Neuronal stem cell (in vitro differentiated cells): Measurements from ENCODE around the gene DNAJB13.

ENCODE experiments used
- DNase-seq: peaks from one replicate; pipeline ENCODE4 v3.0.0-alpha.2; 2013; ENCODE audit warnings: low spot score
- H2AFZ ChIP-seq: one replicate; pipeline ENCODE4 v1.6.1; 2013; ENCODE audit warnings: mild to moderate bottlenecking, low read length, inconsistent platforms
- H2AK5ac ChIP-seq: 2 replicates; pipeline ENCODE4 v1.6.1; 2013; ENCODE audit warnings: low read depth, mild to moderate bottlenecking, inconsistent platforms, low read length, moderate library complexity, mixed read lengths
- H2BK120ac ChIP-seq: 2 replicates; pipeline ENCODE4 v1.6.1; 2013; ENCODE audit warnings: low read depth, mild to moderate bottlenecking, inconsistent platforms, low read length, moderate library complexity, mixed read lengths
- H2BK12ac ChIP-seq: one replicate; pipeline ENCODE4 v1.6.1; 2013; ENCODE audit warnings: low read length, inconsistent platforms
- H2BK15ac ChIP-seq: 2 replicates; pipeline ENCODE4 v1.6.1; 2013; ENCODE audit warnings: mild to moderate bottlenecking, low read length, inconsistent platforms, mixed read lengths
- H2BK5ac ChIP-seq: one replicate; pipeline ENCODE4 v1.6.1; 2013; ENCODE audit warnings: inconsistent platforms, mild to moderate bottlenecking, low read length, moderate library complexity
- H3K14ac ChIP-seq: one replicate; pipeline ENCODE4 v1.6.1; 2013; ENCODE audit warnings: low read length, inconsistent platforms
- H3K18ac ChIP-seq: 2 replicates; pipeline ENCODE4 v1.6.1; 2013; ENCODE audit warnings: low read length, inconsistent platforms
- H3K23ac ChIP-seq: 2 replicates; pipeline ENCODE4 v1.6.1; 2013; ENCODE audit warnings: low read depth, mild to moderate bottlenecking, mixed read lengths, low read length, inconsistent platforms; ENCODE audit not compliant: poor library complexity
- H3K27ac ChIP-seq: replicated peaks from 3 replicates; pipeline ENCODE4 v1.5.1; 2013; ENCODE audit warnings: low read length, inconsistent platforms
- H3K27me3 ChIP-seq, 3 experiments: 2 replicates each; pipeline ENCODE4 v1.6.1; 2013; ENCODE audit warnings: low read length in 3 of 3, mild to moderate bottlenecking in 2 of 3, inconsistent platforms in 1 of 3, low read depth in 1 of 3, mixed read lengths in 1 of 3, moderate library complexity in 1 of 3; ENCODE audit not compliant: control insufficient read depth in 3 of 3, insufficient read depth in 3 of 3
- H3K36me3 ChIP-seq, 2 donors: replicated peaks in 1 of 2; 2 replicates each; pipeline ENCODE4 v1.6.1; 2013; ENCODE audit warnings: low read length in 2 of 2; ENCODE audit not compliant: control insufficient read depth in 2 of 2, insufficient read depth in 2 of 2
- H3K4ac ChIP-seq: 2 replicates; pipeline ENCODE4 v1.6.1; 2013; ENCODE audit warnings: inconsistent platforms, mild to moderate bottlenecking, low read length, moderate library complexity
- H3K4me1 ChIP-seq, 2 donors: 1 replicate in 1 of 2; 2 replicates in 1 of 2; pipeline ENCODE4 v1.6.1; 2013; ENCODE audit warnings: low read length in 2 of 2, low read depth in 1 of 2; ENCODE audit not compliant: control insufficient read depth in 2 of 2, insufficient read depth in 1 of 2
- H3K4me2 ChIP-seq: one replicate; pipeline ENCODE4 v1.6.1; 2013; ENCODE audit warnings: mild to moderate bottlenecking, low read length, inconsistent platforms; ENCODE audit not compliant: insufficient read depth, poor library complexity, severe bottlenecking
- H3K4me3 ChIP-seq, 2 donors: 2 replicates each; pipeline ENCODE4 v1.5.1; 2013; ENCODE audit warnings: low read length in 2 of 2, mild to moderate bottlenecking in 2 of 2, inconsistent platforms in 1 of 2, moderate library complexity in 1 of 2
- H3K79me1 ChIP-seq: one replicate; pipeline ENCODE4 v1.6.1; 2013; ENCODE audit warnings: low read depth, mild to moderate bottlenecking, inconsistent platforms, low read length, moderate library complexity
- H3K9ac ChIP-seq: one replicate; pipeline ENCODE4 v1.6.1; 2013; ENCODE audit warnings: mild to moderate bottlenecking, low read depth, low read length, inconsistent platforms; ENCODE audit not compliant: poor library complexity
- H3K9me3 ChIP-seq, 2 donors: replicated peaks in 1 of 2; 2 replicates each; pipeline versions ENCODE3 to v1.6.1; 2013; ENCODE audit warnings: low read length in 2 of 2, mild to moderate bottlenecking in 2 of 2, inconsistent platforms in 1 of 2, low read depth in 1 of 2, mixed read lengths in 1 of 2, moderate library complexity in 1 of 2; ENCODE audit not compliant: control insufficient read depth in 2 of 2, insufficient read depth in 1 of 2
- H4K8ac ChIP-seq: one replicate; pipeline ENCODE4 v1.6.1; 2013; ENCODE audit warnings: low read depth, mild to moderate bottlenecking, inconsistent platforms, low read length, moderate library complexity
- H4K91ac ChIP-seq: one replicate; pipeline ENCODE4 v1.6.1; 2013; ENCODE audit warnings: low read length, low read depth, mild to moderate bottlenecking, inconsistent platforms; ENCODE audit not compliant: poor library complexity
- WGBS, 2 donors: extraction: QIAGEN DNeasy Blood & Tissue Kit; methylation state at CpG; one replicate each; pipeline ENCODE4 v1.1.7; 2013; ENCODE audit warnings: missing lambda C conversion rate in 2 of 2, mixed read lengths in 1 of 2; ENCODE audit not compliant: insufficient read length in 2 of 2, insufficient replicate concordance in 1 of 2; ENCODE audit errors: extremely low coverage in 2 of 2; 5-methylcytosine and 5-hydroxymethylcytosine counted together

Gene DNAJB13

DNA sequence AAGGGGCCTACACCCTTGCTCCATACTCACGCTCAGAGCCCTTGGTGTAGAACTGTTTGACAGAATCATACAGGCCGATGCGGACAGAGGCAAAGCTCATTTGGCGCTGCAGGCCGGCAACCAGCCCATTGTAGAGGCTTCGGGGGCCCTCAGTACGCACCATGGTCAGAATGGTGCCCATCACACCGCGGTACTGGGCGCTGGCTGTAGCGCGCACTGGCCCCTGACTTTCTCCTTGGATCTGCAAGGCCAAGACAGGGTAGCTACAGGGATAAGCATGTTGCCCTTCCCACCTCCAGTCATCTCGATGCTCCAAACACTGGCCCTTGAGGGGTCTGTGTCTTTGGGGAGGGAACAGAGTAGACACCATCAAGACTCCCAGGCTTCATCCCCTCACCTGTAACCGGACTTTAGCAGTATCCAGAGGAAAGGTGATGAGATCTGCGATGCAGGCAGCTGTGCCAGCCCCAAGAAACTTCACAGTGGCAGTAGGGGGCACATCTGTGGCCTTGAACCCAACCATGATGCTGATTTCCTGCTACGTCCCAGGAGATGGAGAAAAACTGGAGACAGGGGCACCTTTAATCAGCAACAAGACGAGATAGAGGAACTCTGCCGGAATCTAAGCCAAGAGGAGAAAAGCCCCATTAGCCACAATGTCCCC lies 27.2 kb downstream of the DNAJB13 start:
- Histone ChIP-seq H3K27ac (no peak overlapping the region), H2BK15ac (no peak overlapping the region), H3K4ac (no peak overlapping the region), H3K9ac (no peak overlapping the region), H2AK5ac (no peak overlapping the region), H2BK5ac (no peak overlapping the region), H3K4me3 (no peak overlapping the region), H3K27me3 (no peaks in the 10 kb centered on the region), H3K18ac (no peak overlapping the region), H3K4me2 (no peak overlapping the region), H4K8ac (no peak overlapping the region), H2AFZ (no peak overlapping the region), H3K23ac (no peak overlapping the region), H2BK120ac (no peak overlapping the region), H3K4me1 (peaks cover 0 to 22% of the 10 kb centered on the region in 2 donors), H4K91ac (no peak overlapping the region), H2BK12ac (no peak overlapping the region), H3K36me3 (peaks cover 55 to 72% of the 10 kb centered on the region in 2 donors), H3K14ac (no peak overlapping the region), H3K79me1 (peaks cover 8% of the 10 kb centered on the region), H3K9me3 (no peaks in the 10 kb centered on the region)
- WGBS, 2 donors, result no CpG with 5 or more reads among the region's 18 CpGs
- DNase-seq, result no peak

DNA sequence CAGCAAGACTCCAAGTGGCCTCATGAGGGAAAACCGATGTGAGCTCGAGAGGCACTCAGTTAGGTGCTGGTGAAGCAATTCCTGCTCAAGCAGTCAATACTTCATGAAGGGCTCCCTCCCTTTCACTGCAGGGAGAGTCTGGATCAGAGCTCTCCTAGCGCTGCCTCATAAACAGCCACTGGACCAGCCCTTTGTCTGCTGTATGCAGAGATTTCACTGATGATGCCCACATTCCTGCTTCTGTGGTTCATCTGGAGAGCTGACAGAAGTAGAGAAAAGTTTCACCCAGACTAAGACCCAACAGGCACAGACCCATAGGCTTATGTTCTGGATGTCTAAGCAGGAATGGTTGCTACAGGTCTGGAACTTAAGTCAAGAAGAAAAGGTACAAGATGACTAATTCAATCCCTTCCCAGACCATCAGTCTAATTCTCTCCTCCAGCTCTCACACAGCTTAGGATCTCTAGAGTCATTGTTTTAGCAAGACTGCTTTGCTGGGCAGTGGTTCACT lies 27.8 kb downstream of the DNAJB13 start:
- Histone ChIP-seq H2BK120ac (no peak overlapping the region), H4K8ac (no peak overlapping the region), H2BK15ac (no peak overlapping the region), H3K23ac (no peak overlapping the region), H3K9me3 (no peaks in the 10 kb centered on the region), H2AFZ (no peak overlapping the region), H2BK12ac (no peak overlapping the region), H3K4ac (no peak overlapping the region), H3K27me3 (no peaks in the 10 kb centered on the region), H3K9ac (no peak overlapping the region), H3K14ac (no peak overlapping the region), H3K27ac (no peak overlapping the region), H4K91ac (no peak overlapping the region), H3K79me1 (peaks cover 8% of the 10 kb centered on the region), H3K4me1 (peaks cover 2 to 24% of the 10 kb centered on the region in 2 donors), H3K4me3 (no peak overlapping the region), H3K4me2 (no peak overlapping the region), H2BK5ac (no peak overlapping the region), H2AK5ac (no peak overlapping the region), H3K18ac (no peak overlapping the region), H3K36me3 (peaks cover 55 to 72% of the 10 kb centered on the region in 2 donors)
- DNase-seq, result no peak
- WGBS, 2 donors, result no CpG with 5 or more reads among the region's 3 CpGs

DNA sequence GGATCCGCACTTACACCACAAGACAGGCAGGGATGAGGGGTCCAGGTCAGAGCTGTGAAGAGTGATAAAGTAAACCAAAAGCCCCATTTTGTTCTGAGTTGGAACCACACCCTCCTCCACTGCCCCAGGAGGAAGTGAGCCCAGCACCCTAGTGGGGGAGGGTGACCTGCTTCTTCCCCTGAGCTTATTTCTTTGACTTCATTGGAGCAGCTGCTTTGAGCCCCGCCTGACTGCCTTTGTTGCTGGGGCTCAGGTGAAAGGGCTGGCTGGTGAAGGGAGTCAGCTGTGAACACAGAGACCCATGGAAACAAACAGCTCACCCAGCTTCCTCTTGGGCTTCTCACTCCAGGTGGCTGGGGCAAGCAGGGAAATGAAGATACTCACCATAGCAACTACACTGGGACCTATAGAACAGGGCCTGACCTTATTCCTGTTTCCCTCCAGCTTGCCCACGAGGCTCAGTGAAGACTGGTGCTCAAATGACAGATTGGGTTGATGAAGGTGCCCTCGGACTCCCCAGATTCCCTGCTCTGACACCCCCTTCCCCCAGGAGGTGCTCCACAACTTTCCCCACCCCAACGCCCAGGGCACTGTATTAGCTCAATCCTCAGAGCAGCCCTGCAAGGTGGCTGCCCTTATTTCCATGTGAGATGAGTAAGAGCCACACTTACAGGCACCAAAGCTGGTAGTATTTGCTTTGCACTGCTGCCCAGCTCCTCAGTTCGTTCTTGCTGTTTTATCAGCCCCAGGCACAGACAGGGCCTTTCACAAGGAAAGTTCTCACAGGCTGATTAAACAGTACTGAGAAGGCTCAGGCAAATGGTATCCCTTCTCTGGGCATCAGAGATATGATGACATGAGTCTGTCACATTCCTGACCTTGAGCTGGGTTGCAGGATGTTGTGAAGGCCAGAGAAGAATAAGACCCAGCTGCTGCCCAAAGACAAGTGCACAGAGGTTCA lies 29.5 kb downstream of the DNAJB13 start:
- Histone ChIP-seq H3K27me3 (no peaks in the 10 kb centered on the region), H3K9me3 (no peaks in the 10 kb centered on the region), H3K23ac (no peak overlapping the region), H2BK15ac (no peak overlapping the region), H4K8ac (no peak overlapping the region), H2BK5ac (no peak overlapping the region), H3K18ac (peak overlapping the region; percentile 35), H2BK12ac (no peak overlapping the region), H2AFZ (no peak overlapping the region), H3K14ac (peak overlapping the region; percentile 6), H3K4me3 (peak overlapping the region in 1 of 2 donors; percentile 22), H3K4ac (no peak overlapping the region), H3K27ac (peak overlapping the region; percentile 13), H2AK5ac (peak overlapping the region; percentile 66), H3K9ac (no peak overlapping the region), H3K79me1 (peaks cover 8% of the 10 kb centered on the region), H3K4me2 (no peak overlapping the region), H3K4me1 (peaks cover 3 to 26% of the 10 kb centered on the region in 2 donors), H3K36me3 (peaks cover 45 to 61% of the 10 kb centered on the region in 2 donors), H2BK120ac (peak overlapping the region; percentile 24), H4K91ac (peak overlapping the region; percentile 50)
- DNase-seq, result no peak
- no CpG with 5 or more reads among the region's 6 CpGs for WGBS, 2 donors
